Activated T-cell treated with anti-CD3 and anti-CD28 coated beads, Interleukin-2, amount 50 U/mL, for 24 hours (primary cell): ENCODE results near the gene SIRT7.

Experiments used
- DNase-seq: peaks from one replicate; pipeline ENCODE4 v3.0.0-alpha.2; 2020
- H3K27ac Mint-ChIP-seq: 2 replicates; pipeline ENCODE4 v1.8.0; 2020; ENCODE audit warnings: mild to moderate bottlenecking, mixed read lengths
- H3K27me3 Mint-ChIP-seq: 2 replicates; pipeline ENCODE4 v1.8.0; 2020; ENCODE audit warnings: mixed read lengths
- H3K36me3 Mint-ChIP-seq: 2 replicates; pipeline ENCODE4 v1.8.0; 2020; ENCODE audit warnings: low read depth, mixed read lengths
- H3K4me1 Mint-ChIP-seq: 2 replicates; pipeline ENCODE4 v1.8.0; 2020; ENCODE audit warnings: low read depth, mixed read lengths
- H3K4me3 Mint-ChIP-seq: 2 replicates; pipeline ENCODE4 v1.8.0; 2020; ENCODE audit warnings: mild to moderate bottlenecking, moderate library complexity, mixed read lengths
- H3K9me3 Mint-ChIP-seq: 2 replicates; pipeline ENCODE4 v1.8.0; 2020; ENCODE audit warnings: mixed read lengths

Gene SIRT7

GRCh38 chr17:81867170-81867990 lies 50.6 kb downstream of the SIRT7 start:
- peak; percentile 63 for DNase-seq
- peak overlapping the region; percentile 86 for H3K27ac Mint-ChIP-seq
- peaks cover 53% of the 10 kb centered on the region for H3K4me1 Mint-ChIP-seq
- peak overlapping the region; percentile 49 for H3K4me3 Mint-ChIP-seq
- no peaks in the 10 kb centered on the region for H3K27me3 Mint-ChIP-seq
- H3K36me3 Mint-ChIP-seq: peaks cover 86% of the 10 kb centered on the region
- H3K9me3 Mint-ChIP-seq: no peaks in the 10 kb centered on the region

- Mint-ChIP-seq H3K4me1 (peaks cover 52% of the 10 kb centered on the region), H3K27ac (peak overlapping the region; percentile 86), H3K36me3 (peaks cover 84% of the 10 kb centered on the region), H3K9me3 (no peaks in the 10 kb centered on the region), H3K27me3 (no peaks in the 10 kb centered on the region), H3K4me3 (peak overlapping the region; percentile 49)
- peak; percentile 54 for DNase-seq
Measured at GRCh38 chr17:81866440-81867169, 51.4 kb downstream of the SIRT7 start.

- H3K27ac Mint-ChIP-seq: peak overlapping the region; percentile 86
- H3K4me1 Mint-ChIP-seq: peaks cover 54% of the 10 kb centered on the region
- no peak overlapping the region for H3K4me3 Mint-ChIP-seq
- H3K27me3 Mint-ChIP-seq: no peaks in the 10 kb centered on the region
- DNase-seq: peak; percentile 52
- H3K9me3 Mint-ChIP-seq: no peaks in the 10 kb centered on the region
- peaks cover 90% of the 10 kb centered on the region for H3K36me3 Mint-ChIP-seq
Measured at GRCh38 chr17:81865733-81866439, 52.1 kb downstream of the SIRT7 start.

- peaks cover 88% of the 10 kb centered on the region for H3K36me3 Mint-ChIP-seq
- peak overlapping the region; percentile 86 for H3K27ac Mint-ChIP-seq
- DNase-seq: peak; percentile 41
- H3K4me1 Mint-ChIP-seq: peaks cover 54% of the 10 kb centered on the region
- peaks cover 2% of the 10 kb centered on the region for H3K27me3 Mint-ChIP-seq
- H3K9me3 Mint-ChIP-seq: no peaks in the 10 kb centered on the region
- no peak overlapping the region for H3K4me3 Mint-ChIP-seq
Measured at GRCh38 chr17:81865358-81865732, 52.6 kb downstream of the SIRT7 start.

GRCh38 chr17:81863833-81864768 lies 53.9 kb downstream of the SIRT7 start:
- Mint-ChIP-seq H3K4me1 (peaks cover 51% of the 10 kb centered on the region), H3K4me3 (peak overlapping the region; percentile 17), H3K27ac (peak overlapping the region; percentile 79), H3K27me3 (peaks cover 2% of the 10 kb centered on the region), H3K36me3 (peaks cover 83% of the 10 kb centered on the region), H3K9me3 (no peaks in the 10 kb centered on the region)
- no peak for DNase-seq

GRCh38 chr17:81863123-81863675 lies 54.8 kb downstream of the SIRT7 start:
- H3K36me3 Mint-ChIP-seq: peaks cover 84% of the 10 kb centered on the region
- peak overlapping the region; percentile 79 for H3K27ac Mint-ChIP-seq
- DNase-seq: no peak
- no peaks in the 10 kb centered on the region for H3K9me3 Mint-ChIP-seq
- H3K27me3 Mint-ChIP-seq: peaks cover 2% of the 10 kb centered on the region
- H3K4me1 Mint-ChIP-seq: peaks cover 57% of the 10 kb centered on the region
- peak overlapping the region; percentile 63 for H3K4me3 Mint-ChIP-seq
